ENCODE measurements around the gene PI16.
"Not testable (repeated sequence)": the region's sequence is repeated elsewhere in the genome, so short reads cannot be mapped to it uniquely, and the experiment has no call there.

PI16 gene

DNA sequence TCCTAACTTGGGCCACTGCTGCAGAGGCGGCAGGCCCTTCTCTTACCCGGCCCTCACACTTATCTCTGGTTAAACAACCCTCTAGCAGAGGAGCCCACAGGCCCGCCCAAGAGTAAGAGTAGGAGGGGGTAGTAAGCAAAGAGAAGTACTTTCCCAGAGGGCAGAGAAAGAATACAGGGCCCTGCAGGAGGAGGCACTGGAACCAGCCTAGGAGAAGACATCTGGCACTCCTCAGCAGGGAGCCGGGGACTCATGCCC lies 21.4 kb downstream of the PI16 start:
- no peak for DNase-seq (ENCODE audit: low read depth)

DNA sequence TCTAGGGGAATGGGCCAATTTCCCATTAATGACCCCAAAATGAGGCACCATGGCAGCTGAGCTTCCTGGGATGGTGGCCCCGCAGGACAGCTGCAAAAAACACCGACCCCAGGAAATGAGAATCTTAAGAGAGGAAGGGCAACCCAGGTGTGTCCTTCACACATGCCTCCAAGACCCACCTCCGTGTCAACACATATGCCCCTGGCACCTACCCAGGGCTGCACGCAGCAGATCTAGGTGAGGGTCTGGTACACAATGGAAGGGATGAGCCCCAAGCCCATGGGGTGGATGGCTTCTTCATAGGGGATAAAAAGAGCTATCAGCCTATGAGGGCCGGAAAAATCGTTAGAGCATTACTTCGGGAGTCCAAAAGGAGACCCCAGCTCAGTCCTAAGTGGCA lies 22.0 kb downstream of the PI16 start:
- DNase-seq (ENCODE audit: low read depth) = no peak

DNA sequence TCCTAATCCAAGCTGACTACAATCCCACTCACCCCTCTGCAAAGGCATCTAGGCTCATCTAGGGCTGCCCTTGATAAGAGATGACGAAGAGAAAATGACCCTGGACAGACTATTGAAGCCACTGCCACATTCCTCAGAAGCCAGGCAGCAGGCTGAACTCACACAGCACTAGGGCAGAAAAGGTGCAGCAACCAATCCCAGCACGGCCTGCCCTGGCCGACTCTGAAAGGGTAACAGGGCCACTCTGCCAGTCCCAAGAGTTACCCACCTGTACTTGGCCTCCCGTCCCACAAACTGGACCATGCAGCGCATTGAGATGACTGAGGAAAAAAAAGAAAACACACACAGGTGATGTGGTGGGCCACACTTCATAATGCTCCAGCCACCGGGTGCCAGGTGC lies 22.4 kb downstream of the PI16 start:
- no peak for DNase-seq (ENCODE audit: low read depth)

DNA sequence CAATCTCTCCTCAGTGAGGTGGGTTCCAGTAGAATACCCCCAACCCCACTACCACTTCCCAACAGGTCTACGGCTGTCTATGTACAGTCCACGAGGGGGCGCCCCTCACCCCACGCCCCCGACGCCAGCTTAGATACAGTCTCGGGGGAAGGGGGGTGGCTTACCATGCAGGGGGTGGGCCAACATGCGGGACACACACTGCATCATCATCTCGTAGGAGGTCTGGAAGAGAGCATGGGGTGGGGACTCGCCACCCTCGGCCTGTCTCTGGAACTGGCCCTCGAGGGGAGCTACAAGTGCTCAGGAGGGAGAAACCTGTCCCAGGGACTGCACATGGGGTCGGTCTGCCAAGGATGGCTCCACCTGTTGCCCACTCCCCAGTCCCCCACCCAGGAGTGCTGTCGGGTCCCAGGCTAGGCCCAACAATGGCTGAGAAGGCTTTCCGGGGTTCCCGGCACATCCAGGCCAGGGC lies 23.0 kb downstream of the PI16 start:
- DNase-seq (ENCODE audit: low read depth) = no peak

DNA sequence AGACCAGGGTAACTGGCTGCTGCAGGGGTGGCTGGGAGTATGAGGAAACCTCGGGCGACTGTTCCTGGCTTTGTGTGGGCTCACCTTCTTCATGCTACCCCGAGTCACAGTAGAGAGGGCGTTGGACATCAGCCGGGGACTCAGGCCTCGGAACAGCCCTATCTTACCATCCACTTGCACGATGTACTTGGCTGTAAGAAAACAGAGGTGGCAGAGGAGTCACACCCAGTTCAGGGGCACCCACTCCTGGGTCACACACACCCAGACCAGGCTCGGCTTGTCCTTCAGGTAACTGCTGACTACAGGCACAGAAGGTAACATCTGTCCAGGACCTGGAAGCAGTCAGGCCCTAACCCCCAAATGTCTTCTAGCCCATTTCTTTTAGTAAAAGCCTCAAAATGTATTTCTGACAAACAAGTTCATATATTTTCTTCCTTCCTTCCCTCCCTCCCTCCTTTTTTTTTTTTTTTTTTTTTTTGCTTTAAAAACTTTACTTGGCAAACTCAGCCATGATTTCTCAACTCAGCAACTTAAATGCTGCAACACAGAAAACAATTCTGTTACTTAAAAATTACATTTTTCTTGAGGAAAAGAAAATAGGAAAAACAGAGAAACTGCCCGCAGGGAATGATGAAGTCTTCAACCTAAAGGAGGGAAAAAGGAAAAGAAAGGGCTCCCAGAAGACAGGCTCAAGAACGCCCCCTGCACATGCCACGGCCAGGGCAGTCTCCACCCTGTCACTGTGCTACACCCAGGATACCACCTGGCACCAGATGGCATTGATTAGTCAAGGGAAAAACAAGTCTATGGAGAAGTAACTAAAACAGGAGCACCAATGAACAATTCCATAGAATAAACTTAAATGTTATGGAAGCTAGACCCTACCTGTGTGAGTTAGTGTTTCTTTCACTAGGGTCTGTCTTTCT lies 24.1 kb downstream of the PI16 start:
- no peak for DNase-seq (ENCODE audit: low read depth)

DNA sequence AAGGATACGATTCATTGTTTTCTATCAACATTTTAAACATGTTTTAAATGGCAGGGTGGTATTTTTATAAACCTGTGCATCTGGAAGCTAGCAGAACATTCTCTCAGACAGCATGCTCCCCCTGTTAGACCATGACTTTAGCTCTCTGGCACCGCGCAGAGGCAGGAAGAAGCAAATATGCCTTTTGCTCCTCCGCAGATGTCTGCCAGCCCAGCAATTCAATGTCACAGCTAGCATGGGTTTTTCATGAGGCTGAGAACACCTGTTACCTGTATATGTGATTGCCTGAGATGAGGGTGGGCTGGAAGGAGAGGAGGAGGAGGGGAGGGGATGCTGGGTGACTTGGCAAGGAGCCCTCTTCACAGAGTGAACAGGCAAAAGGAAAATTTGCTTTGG lies 24.8 kb downstream of the PI16 start:
- DNase-seq (ENCODE audit: low read depth) = no peak

DNA sequence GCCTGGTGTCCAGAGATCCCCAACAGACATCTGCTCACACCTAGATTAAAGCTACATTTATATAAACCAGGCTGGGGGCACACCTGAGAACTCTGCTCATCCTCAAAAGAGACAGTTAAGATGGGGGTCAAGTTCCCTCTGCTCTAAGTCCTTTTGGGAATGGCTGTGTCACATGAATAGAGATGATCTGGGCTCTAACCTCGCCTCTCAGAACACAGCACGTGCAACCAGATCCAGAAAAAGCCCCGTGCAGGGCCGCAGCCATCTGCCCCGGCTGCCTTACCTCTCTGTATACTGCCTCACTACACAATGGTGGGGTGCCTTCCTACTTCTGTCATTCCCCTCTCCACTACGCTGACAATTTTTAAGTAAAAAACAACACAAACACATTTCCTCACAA lies 25.6 kb downstream of the PI16 start:
- no peak for DNase-seq (ENCODE audit: low read depth)

DNA sequence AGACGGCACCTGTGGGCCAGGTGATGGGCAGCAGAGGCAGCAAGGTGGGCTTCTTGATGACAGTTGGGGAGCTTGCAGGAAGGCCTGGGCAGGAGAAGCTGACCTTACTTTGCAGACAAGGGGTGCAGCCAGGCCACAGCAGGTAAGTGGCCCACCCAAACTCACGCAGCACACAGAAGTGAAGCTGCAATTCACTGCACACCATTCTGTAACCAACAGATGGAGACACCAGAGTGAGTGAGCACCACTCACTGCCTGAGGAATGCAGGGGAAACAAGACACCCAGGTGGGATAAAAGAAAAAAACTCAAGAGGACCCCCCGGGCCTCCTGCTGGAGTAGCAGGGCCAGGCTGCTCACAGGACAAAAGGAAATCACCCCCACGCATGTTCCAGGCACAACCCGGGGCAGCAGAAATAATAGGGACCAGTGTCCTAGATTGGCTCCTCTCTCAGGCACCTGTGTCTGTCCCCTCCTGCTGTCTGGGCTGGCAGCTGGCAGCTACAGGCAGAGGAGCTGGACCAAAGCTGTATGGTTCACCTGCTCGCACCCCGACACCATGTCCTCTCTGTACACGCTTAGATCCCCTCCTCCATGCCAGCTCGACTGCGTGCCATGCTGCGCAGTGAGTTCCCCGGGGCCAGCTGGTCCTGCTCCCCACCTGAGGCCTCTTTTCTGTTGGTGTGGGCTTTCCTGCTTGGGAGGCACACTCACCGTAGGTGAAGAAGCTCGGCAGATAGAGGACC lies 26.5 kb downstream of the PI16 start:
- no peak for DNase-seq (ENCODE audit: low read depth)

DNA sequence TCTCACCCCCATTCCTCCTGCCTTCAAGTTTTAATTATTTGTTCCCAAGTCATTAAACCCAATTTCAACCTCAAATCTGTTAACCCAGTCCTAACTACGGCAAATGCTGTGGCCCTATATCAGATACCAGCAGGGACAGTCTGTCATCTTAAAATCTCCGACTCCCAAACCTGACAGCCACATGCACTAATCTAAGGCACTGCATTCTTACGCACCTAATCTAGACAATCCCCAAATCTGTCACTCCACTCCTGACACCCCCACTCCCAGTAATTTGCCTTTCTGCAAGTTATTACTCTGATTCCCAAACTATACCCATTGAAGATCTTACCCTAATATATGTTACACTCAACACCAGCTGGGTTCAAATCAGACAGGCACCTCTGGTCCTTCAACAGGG lies 29.0 kb downstream of the PI16 start:
- DNase-seq (ENCODE audit: low read depth) = no peak

DNA sequence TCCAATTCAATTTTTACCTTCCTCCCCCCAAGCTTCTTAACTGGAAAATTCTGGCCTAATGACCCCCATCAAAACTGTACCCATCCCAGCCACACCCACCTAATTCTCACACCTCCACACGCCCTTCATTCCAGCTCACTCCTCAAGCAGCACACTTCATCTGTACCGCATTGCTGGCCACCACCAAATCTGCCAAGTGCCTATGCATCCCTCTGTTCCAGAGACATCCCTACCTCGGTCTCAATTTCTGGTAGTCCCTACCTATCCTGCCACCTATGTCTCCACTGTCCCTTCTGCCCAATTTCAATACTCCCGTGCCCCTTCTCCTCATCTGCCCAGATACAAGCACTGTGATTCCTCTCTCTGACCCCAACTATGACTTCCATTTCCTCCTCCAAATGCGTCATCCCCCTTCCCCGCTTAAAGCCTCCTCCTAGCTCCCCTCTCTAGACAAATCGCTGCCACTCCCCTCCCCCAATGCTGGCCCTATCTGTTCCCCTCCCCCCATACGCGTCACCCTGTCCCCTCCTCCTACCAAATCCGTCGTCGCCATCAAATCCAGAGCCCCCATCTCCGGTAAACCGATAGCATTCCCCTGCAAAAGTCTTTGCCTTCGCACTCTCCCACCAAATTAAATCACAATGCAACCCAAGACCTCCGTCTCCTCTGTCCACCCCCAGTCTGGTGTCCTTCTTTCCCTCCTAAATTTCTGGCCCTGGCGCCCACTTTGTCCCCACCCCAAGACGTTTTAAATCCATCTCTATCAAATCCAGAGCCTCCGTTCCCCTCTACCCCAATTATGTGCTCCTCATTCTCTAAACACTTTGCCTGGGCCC lies 30.3 kb downstream of the PI16 start:
- peak; percentile 33 for DNase-seq (ENCODE audit: low read depth)

DNA sequence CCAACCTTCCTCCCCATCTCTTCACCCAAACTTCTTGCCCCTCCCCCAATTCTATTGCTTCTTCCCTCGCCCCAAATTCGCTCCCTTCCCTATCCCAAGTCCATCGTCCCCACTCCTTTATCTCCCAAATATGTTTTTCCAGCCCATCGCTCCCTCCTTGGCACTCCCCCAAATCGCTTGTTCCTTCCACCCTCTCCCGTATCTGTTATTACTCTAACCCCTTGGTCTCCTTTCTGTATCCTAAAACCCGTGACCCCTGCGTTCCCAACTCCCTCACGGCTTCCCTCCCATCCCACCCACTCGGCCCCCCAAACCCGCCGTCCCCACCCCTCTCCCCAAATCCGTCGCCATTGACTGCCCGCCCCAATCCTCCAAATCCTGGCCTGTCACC lies 30.9 kb downstream of the PI16 start:
- DNase-seq (ENCODE audit: low read depth) = no peak

DNA sequence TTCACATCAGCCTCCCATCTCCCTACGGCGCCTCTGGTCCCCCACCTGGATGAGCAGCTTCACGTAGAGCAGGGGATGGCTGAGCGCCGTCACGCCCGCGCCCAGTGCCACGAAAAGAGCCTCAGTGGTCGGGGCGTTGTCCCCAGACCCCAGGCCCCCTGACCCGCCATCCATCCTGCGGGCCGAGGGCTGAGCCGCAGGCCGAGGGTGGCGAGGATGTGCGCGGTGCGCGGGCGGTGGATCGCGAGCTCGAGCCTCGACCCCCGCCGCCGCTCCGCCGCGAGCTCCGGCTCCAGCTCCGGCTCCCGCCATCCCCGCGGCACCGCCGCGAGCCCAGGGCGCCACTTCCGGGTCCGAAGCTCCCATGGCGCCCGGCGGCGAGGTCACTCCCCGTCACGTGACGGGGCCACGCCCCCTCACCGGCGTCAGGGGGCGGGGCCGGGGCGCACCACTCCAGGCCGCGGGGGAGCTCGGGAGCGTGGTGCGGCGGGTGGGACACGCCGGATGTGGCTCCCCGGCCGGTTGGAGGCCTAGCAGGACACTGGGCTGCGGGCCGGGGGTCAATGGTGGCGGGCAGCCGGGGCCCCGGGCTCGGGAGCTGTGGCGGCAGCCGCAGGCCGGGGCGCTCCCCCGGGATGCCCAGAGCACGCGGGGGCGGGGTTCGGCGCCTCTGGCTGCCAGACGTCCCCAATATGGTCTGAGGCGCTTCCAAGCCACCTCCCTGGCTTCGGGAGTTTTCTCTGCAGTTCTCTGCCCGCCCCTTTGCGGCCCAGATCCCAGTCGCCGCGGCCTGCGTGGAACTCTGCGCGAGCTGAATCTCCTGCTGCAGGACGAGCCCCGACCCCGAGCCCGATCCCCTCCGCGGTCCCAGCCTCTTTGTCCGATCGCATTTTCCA lies 31.5 kb downstream of the PI16 start, which contains the start of gene MTCH1:
TSS of gene MTCH1 (minus strand) at position 389 of the 896 bp plus-strand sequence. CDS start at position 366, 23 bp downstream.
- peak; percentile 62 for DNase-seq (ENCODE audit: low read depth)

DNA sequence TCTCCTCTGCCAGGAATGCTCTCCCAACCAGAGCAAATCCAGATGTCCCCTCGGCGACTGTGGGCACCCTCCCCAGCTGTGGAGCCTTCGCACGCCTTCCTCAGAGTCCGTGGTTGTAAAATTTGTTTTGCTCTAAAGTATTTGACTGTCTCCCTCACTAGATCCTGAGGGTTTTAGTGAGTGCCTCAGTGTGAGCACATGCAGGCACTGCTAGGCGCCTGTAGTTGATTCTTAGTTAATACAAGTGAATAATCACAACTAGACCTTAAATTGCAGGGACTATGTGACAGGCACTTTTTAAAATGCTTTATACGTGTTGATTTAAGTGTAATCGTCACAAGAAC lies 32.1 kb downstream of the PI16 start:
- DNase-seq (ENCODE audit: low read depth) = no peak

DNA sequence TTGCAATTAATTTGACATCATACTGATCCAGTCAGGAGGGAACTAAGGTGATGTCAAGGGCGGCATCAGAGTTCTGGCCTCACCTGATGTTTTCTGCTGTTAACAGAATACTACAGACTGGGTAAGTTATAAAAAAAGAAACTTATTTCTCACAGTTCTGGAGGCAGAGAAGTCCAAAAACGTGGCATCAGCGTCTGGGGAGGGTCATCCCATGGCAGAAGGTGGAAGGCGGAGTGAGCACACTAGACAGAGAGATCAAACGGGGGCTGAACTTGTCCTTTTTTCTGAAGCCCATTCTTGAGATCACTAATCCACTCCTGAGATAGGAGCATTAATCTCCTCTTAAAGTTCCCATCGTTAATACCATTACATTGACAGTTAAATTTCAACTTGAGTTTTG lies 34.7 kb downstream of the PI16 start:
- no peak for DNase-seq (ENCODE audit: low read depth)

DNA sequence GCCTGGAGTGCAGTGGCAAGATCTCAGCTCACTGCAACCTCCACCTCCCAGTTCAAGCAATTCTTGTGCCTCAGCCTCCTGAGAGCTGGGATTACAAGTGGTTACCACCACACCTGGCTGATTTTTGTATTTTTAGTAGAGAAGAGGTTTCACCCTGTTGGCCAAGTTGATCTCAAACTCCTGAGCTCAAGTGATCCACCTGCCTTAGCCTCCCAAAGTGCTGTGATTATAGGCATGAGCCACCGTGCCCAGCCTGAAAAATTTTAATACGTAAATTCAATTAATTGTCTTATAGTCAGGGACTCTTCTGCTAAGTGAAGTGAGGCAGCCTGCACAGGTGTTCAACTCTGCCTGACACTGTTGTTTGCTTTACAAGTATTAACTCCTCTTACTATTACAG lies 35.9 kb downstream of the PI16 start:
- not testable (repeated sequence) for DNase-seq (ENCODE audit: low read depth)

DNA sequence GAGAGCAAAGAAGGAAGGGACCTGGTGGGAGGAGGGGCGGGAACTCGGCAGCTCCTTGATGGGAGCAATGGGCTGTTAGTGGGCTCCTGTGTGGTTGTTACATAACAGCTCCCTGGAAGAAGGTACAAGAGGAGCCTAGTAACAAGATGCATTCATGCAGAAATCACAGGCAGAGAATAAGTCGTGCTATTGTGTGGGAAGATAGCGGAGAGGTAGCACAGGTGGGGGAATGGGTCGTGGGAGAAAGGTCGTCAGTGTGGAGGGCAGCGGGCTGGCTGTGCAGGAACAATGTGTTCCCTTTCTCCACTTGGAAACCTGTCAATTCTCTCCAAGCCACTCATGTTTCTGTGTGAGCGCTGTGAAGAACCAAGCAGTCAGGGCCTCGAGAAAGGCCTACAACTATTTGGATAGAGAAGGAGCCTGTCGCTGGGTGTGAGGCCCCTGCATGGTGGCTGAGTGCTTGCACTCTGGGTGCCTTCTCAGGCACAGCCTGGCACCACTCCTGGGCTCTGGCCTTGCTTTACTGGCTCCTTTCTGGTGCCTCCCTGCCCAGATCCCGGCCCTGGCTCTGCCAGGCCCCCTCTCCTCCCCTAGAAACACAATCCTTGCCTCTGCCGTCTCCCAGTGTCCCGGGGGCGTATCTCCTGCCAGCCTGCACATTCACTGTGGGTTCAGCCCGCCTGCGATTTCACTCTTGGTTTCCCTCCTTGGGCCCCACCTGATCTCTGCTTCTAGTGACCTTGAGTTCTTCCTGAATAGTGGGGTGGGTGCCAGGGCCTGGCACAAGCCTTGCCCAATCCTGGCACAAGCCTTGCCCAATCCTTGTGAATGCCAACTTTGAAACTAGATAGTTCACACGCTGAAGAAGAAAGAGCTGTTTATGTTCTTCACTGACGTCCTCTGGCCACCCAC lies 43.5 kb downstream of the PI16 start:
- no peak for DNase-seq (ENCODE audit: low read depth)

DNA sequence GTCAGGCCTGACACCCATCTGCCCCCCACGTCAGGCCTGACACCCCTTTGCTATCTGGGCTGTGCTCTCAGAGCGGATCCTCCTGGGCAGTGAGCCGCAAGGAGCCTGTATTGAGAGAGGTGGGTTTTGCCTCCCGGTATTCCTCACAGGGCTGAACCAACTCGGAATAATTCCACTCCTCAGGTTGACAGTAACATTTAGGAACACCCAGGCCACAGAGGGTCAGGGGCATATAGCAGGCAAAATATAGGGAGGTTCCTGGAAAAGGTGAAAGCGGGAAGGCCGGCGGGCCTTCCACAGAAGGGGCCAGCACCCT lies 44.1 kb downstream of the PI16 start:
- no peak for DNase-seq (ENCODE audit: low read depth)

DNA sequence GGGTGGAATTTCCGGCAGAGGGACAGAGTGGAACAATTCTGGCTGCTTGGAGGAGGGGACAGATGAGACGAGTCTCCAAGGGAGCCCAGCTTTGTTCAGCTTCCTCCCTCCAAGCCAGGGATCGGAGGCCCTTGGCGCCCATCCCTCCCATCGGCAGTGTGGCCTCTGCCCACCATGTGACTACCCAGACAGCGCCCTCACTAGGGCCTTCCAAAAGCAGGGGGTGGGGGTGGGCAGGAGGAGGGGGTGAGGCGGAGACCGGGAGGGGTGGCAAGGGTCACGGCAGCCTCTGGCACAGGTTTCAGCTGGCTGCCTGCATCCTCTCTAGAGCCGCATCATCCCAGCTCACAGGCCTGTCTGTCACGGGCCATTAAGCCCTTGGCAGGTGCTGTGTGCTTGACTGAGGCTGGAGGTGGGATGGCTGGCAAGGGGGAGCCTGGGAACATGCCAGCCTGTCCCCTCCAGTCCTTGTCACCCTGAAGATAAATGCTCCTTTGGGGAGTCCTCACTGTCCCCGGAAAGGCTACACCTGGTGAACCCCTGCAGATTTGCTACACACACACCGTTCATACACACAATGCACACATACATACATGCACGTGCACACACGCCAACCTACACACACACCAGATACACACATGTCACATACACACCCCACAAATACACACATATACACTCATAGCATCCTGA lies 44.7 kb downstream of the PI16 start:
- no peak for DNase-seq (ENCODE audit: low read depth)

DNA sequence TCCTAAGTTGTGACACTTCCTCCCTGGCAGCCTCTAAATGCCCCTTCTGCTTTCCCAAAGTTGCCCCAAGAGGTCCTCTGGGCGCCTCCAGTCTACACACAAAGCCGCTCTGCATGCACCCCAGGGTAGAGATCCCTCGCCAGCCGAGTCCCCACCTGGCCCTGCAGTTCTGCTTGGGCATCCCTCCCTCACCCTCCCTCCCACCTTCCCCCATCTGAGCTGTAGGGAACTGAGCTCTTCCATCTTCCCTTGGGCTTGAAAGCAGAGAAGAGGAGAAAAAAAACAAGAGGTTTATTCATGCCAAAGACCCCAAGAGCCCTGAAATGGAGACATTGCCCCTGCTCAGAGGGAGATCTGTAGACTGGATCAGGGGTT lies 45.2 kb downstream of the PI16 start:
- DNase-seq (ENCODE audit: low read depth) = no peak
